Brain microvascular endothelial cell (primary cell): ENCODE results near the gene HNF4A.

Experiments
- DNase-seq: peaks from one replicate; pipeline ENCODE4 v3.0.0-alpha.2; 2020
- H3K27ac ChIP-seq: fragments of 250-450 bp; sonication (Bioruptor Pico); 2 replicates; pipeline ENCODE4 v1.5.1; 2020; ENCODE audit warnings: mild to moderate bottlenecking, moderate library complexity
- H3K27me3 ChIP-seq: fragments of 250-450 bp; sonication (Bioruptor Pico); replicated peaks from 2 replicates; pipeline ENCODE4 v1.5.1; 2020; ENCODE audit warnings: mild to moderate bottlenecking
- H3K36me3 ChIP-seq: fragments of 250-450 bp; sonication (Bioruptor Pico); replicated peaks from 2 replicates; pipeline ENCODE4 v1.5.1; 2020; ENCODE audit warnings: mild to moderate bottlenecking
- H3K4me3 ChIP-seq: 2 replicates; pipeline ENCODE4 v1.5.1; 2011; ENCODE audit warnings: low read depth, mild to moderate bottlenecking, control low read depth, low read length, moderate library complexity
- in situ Hi-C: cut with HindIII; loops from 2 replicates; pipeline ENCODE4 v1.10.0; 2017; ENCODE audit warnings: low sequenced_read_pairs, low pct_ligation_motif_present
- TF ChIP-seq, protein P1 (sequence below): IDR thresholded peaks from 2 replicates; pipeline ENCODE4 v1.5.1; 2011; ENCODE audit warnings: low read depth, mild to moderate bottlenecking, moderate library complexity, low read length, control low read depth, inconsistent platforms; ENCODE audit errors: missing control alignments

Gene HNF4A

DNA sequence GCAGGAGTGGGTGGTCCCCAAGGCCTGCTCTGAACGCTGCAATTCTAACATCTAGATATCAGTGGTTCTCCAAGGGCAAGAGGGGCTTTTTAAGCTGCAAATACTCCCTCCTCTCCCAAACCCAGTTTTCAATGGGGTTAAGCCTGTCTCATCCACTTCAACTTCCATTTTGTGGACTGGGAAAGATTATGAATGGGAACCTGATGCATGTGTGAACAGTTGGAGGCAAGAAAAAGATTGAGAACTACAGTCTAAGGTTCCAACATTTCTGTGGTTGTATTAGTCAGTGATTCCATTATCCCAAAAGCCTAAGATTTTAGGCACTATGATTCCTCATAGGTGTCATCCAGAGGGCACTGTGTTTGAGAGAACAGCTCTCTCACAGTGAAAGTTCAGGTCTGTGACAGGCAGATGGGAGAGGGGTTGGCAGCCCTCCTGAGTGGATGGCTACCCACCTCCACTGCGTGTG is 53.7 kb downstream of the HNF4A start:
- TF ChIP-seq, protein P1, sequence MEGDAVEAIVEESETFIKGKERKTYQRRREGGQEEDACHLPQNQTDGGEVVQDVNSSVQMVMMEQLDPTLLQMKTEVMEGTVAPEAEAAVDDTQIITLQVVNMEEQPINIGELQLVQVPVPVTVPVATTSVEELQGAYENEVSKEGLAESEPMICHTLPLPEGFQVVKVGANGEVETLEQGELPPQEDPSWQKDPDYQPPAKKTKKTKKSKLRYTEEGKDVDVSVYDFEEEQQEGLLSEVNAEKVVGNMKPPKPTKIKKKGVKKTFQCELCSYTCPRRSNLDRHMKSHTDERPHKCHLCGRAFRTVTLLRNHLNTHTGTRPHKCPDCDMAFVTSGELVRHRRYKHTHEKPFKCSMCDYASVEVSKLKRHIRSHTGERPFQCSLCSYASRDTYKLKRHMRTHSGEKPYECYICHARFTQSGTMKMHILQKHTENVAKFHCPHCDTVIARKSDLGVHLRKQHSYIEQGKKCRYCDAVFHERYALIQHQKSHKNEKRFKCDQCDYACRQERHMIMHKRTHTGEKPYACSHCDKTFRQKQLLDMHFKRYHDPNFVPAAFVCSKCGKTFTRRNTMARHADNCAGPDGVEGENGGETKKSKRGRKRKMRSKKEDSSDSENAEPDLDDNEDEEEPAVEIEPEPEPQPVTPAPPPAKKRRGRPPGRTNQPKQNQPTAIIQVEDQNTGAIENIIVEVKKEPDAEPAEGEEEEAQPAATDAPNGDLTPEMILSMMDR: no peak
- no peak overlapping the region for H3K27ac ChIP-seq

DNA sequence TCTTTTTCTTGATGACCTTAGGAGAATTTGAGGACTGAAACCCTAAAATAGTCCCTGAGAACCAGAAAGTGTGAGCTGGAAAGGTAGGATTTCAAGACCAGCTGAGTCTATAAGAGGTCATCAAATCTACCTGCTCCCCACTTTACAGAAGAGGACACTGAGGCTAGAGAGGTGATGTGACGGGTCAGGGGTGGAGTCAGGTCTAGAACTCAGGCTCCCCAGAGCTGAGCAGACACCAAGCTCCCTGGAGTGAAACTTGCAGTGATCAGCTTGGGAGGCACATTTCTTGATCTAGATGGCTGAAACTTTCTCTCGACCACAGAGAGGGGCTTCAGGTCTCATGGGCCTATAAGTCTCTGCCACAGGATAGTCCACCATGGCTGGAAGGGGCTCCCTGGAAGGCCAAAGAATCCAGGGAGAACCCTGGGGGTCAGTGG is 55.1 kb downstream of the HNF4A start:
- Histone ChIP-seq H3K4me3 (no peak overlapping the region), H3K27ac (no peak overlapping the region), H3K36me3 (no peaks in the 10 kb centered on the region), H3K27me3 (no peaks in the 10 kb centered on the region)
- no peak for DNase-seq
- in situ Hi-C loops: no loop called here
- TF ChIP-seq, protein P1: no peak

More for the DNA sequence above, 53.7 kb downstream of the HNF4A start:
- H3K27me3 ChIP-seq: no peaks in the 10 kb centered on the region
- H3K4me3 ChIP-seq: no peak overlapping the region
- H3K36me3 ChIP-seq: no peaks in the 10 kb centered on the region
- DNase-seq: peak; percentile 20
- in situ Hi-C loops: no loop called here

DNA sequence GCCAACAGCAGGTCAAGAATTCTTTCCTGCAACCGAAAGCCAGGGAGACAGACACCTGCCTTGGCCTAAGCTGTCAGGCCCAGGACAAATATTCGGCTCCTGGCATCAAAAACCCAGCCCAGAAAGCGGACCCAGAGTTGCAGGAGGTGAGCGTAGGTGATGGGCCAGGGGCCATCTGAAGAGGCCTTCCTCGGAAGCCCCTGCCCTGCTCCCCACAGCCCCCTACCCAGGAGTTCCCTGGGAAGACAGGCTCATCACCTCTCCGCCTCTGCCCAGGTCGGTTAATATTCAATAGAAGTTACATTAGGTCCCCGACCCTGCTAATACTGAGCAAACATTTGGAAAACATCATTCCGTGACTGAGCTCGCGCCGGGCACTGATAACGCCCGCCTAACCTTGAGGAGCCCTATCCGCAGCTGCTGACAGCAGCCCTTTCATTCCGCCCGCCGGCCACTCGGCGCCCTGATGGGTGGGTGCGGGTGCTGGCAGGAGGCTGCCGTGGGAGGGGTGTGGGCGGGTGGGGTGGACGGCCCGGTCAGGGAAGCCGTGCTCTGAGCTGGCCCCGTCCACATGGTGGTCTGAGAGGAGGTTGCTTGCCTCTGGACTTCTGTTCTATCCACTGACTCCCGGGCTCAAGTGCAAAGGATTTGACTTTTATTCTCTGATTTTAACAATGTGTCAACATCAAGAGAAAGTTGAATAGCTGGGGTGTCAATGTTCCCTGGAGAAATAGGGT is 55.7 kb downstream of the HNF4A start:
- in situ Hi-C loops: no loop called here
- H3K27ac ChIP-seq: no peak overlapping the region
- H3K4me3 ChIP-seq: no peak overlapping the region
- no peaks in the 10 kb centered on the region for H3K36me3 ChIP-seq
- DNase-seq: no peak
- no peaks in the 10 kb centered on the region for H3K27me3 ChIP-seq
- TF ChIP-seq, protein P1: no peak

DNA sequence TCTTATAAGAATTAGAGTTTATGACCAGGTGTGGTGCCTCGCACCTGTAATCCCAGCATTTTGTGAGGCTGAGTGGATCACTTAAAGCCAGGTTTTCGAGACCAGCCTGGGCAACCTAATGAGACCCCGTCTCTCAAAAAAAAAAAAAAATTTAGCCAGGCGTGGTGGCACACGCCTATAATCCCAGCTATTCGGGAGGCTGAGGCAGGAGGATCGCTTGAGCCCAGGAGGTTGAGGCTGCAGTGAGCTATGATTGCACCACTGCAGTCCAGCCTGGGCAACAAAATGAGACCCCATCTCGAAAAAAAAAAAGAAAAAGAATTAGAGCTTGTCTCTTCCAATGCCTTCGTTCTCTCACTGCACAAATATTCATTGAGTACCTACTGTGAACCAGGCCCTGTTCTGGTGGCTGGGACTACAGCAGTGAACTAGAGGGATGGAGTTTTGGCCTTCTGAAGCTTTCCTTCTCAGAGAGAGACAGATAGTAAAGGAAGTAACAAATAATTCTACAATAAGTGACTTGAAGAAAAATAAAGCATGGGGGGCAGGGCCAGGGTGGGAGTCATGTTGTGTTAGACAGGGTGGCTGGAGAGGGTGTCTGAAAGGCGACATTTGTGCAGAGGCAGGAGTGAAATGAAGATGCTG is 56.4 kb downstream of the HNF4A start:
- TF ChIP-seq, protein P1: no peak
- Histone ChIP-seq H3K27me3 (no peaks in the 10 kb centered on the region), H3K36me3 (no peaks in the 10 kb centered on the region), H3K4me3 (no peak overlapping the region), H3K27ac (no peak overlapping the region)
- in situ Hi-C loops: no loop called here
- no peak for DNase-seq

DNA sequence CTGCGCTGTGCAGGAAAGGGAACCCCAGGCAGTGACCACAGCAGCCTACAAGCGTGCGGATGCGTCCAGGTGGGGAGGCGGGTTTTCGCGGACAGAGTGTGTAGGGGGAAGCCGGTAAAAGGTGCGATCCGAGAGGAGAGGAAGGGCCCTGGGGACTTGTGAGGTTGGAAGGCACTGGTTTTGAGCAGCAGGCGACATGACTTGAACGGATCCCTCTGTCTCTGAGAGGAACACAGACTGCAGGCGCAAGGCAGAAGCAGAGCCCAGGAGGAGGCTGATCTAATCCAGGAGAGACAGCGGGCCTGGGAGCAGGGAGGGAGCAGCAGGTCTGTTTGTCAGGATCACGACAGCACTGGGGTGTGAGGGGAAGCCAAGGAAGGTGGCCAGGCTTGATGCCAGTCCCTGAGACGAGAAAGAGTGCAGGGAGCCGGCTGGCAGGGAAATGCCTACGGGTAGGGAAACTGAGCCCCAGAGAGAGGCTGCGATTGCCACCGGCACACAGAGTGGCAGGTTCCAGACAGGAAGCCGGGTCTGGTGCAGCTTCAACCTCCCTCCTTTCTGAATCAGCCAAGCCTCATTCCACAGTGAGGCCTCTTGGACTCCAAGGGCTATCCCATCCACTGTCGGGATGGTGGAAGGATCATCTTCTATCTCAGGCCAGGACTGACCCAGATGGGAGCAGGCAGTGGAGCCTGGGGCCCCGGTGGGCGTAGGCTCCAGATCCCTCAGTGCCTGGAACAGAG is 57.1 kb downstream of the HNF4A start:
- H3K27ac ChIP-seq: no peak overlapping the region
- H3K36me3 ChIP-seq: no peaks in the 10 kb centered on the region
- in situ Hi-C loops: no loop called here
- no peak for DNase-seq
- H3K4me3 ChIP-seq: no peak overlapping the region
- no peaks in the 10 kb centered on the region for H3K27me3 ChIP-seq
- TF ChIP-seq, protein P1: no peak
